22Rv1 (cell line): Measurements from ENCODE around the gene MMS19.

Experiments used
- H3K27ac ChIP-seq: fragments of 450-650 bp; 2 replicates; pipeline ENCODE4 v1.5.1; 2017
- CTCF ChIP-seq: fragments of 450-650 bp; IDR thresholded peaks from 2 replicates; pipeline ENCODE4 v1.5.1; 2017; ENCODE audit warnings: mild to moderate bottlenecking
- ZFX ChIP-seq: fragments of 450-650 bp; IDR thresholded peaks from 2 replicates; pipeline ENCODE4 v1.6.1; 2017; ENCODE audit warnings: antibody characterized with exemption, borderline replicate concordance

MMS19 gene

GRCh38 chr10:97463363-97464132 lies 34.7 kb downstream of the MMS19 start:
- TF ChIP-seq CTCF (peak; percentile 91), ZFX (no peak)
- peak overlapping the region; percentile 43; the same call in 1 of the 2 replicates for H3K27ac ChIP-seq

- no peak overlapping the region for H3K27ac ChIP-seq
- no peak for TF ChIP-seq ZFX
- TF ChIP-seq CTCF = no peak
Observed at GRCh38 chr10:97462309-97462708, 35.9 kb downstream of the MMS19 start.

DNA sequence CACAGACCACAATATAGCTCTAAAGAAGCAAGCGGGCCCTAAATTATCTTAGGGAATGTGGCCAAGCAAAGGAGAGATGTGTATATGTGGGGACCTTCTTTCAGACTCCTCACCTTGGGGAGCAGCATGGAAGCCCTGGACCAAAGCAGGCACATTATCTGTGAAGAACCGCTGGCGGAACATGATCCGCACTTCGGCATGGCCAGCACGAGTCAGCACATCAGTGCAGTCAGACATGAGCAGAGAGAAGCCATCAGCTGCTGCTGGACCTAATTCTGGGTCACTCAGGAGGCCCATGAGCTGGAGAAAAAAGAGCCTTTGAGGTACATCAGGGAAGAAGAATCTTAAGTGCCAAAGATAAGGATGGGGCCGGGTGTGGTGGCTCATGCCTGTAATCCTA lies 38.3 kb downstream of the MMS19 start:
- no peak for TF ChIP-seq ZFX
- no peak for TF ChIP-seq CTCF

DNA sequence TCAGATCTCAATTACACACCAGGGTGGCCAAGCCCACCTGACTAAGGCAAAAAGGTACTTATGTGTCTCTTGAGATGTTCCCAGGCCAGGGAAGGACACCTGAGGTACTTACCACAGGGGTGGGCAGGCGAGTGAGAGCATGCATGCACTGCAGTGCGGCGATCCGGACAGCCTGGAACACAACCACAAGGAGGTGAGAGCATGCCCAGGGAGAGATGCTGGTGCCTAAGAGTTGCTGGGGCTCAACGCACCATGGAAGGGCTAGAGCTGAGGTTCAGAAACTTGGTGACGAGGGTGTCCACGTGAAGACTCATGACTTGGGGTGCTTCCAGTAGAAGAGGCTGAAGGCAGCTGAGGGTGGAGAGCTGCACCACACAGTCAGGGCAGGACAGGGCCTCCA lies 39.1 kb downstream of the MMS19 start:
- TF ChIP-seq CTCF = no peak
- TF ChIP-seq ZFX = no peak
- no peak overlapping the region for H3K27ac ChIP-seq

More for the DNA sequence above, 38.3 kb downstream of the MMS19 start:
- no peak overlapping the region for H3K27ac ChIP-seq

GRCh38 chr10:97456686-97457065 lies 41.5 kb downstream of the MMS19 start:
- no peak overlapping the region for H3K27ac ChIP-seq
- TF ChIP-seq ZFX (no peak), CTCF (no peak)

- H3K27ac ChIP-seq = no peak overlapping the region
- TF ChIP-seq ZFX (no peak), CTCF (no peak)
Observed at GRCh38 chr10:97456034-97456685, 42.1 kb downstream of the MMS19 start.

GRCh38 chr10:97454330-97455036 lies 43.7 kb downstream of the MMS19 start:
- TF ChIP-seq ZFX (no peak), CTCF (no peak)
- H3K27ac ChIP-seq = no peak overlapping the region
